ENCODE data around the gene RER1. TPM values are rescaled to one million over a fixed set of nuclear protein-coding genes. Genes with fewer than 3 reads are reported as not detected.

Gene RER1
- total RNA-seq, 1 experiment from 2014 or later = 155 TPM

- DNase-seq (ENCODE audit: low read depth, low spot score) (no peak), ATAC-seq (no peak)
- ChIA-PET CTCF (no interaction called here), POLR2A (no interaction called here), RAD21 (ENCODE audit: low non-redundant PET in 1 of 2, low total read pairs in 2 of 2, uncharacterized antibody in 2 of 2, unreplicated experiment in 2 of 2) (no interaction called here)
- no peak overlapping the region for H2AFZ ChIP-seq (ENCODE audit: low read depth, low read length, poor library complexity, severe bottlenecking)
- no peaks in the 10 kb centered on the region for H3K27me3 ChIP-seq (ENCODE audit: insufficient read depth, low read length)
- H3K4me2 ChIP-seq (ENCODE audit: low read length) = no peak overlapping the region
- no peak overlapping the region for H3K4me3 ChIP-seq (replicated peaks in 1 of 2; ENCODE audit: low read depth in 1 of 2, low read length in 2 of 2)
- no peak overlapping the region for H3K9ac ChIP-seq (ENCODE audit: low read length)
- no peaks in the 10 kb centered on the region for H3K4me1 ChIP-seq (ENCODE audit: control insufficient read depth in 1 of 2, insufficient read depth in 2 of 2, low read length in 2 of 2)
- TF ChIP-seq EZH2 (IDR thresholded peaks at IDR 0.05) = no peak
- no peak for TF ChIP-seq ATF3 (IDR thresholded peaks at IDR 0.05)
- H3K9me2 ChIP-seq (ENCODE audit: insufficient read depth) = no peaks in the 10 kb centered on the region
- no peak overlapping the region for H3K27ac ChIP-seq (ENCODE audit: low read depth, low read length)
- BruUV-seq (replicated peaks) = no TSS peak
- no peaks in the 10 kb centered on the region for H4K20me1 ChIP-seq (ENCODE audit: insufficient read depth)
- H3K9me3 ChIP-seq (ENCODE audit: control insufficient read depth in 1 of 2, insufficient read depth in 1 of 2, low read depth in 1 of 2, low read length in 2 of 2) = no peaks in the 10 kb centered on the region
- intact Hi-C loops (cut with micrococcal nuclease) = no loop called here
- H3K79me2 ChIP-seq (ENCODE audit: insufficient read depth, low read length) = no peaks in the 10 kb centered on the region
- H3K36me3 ChIP-seq (ENCODE audit: control insufficient read depth in 1 of 2, insufficient read depth in 2 of 2, low read length in 2 of 2) = no peaks in the 10 kb centered on the region
These were observed 41.1 kb upstream of the RER1 start for GRCh38 chr1:2350501-2350900.

- no peak for ATAC-seq
- RAD21 ChIA-PET (ENCODE audit: low non-redundant PET in 1 of 2, low total read pairs in 2 of 2, uncharacterized antibody in 2 of 2, unreplicated experiment in 2 of 2) = no interaction called here
These were observed 40.6 kb upstream of the RER1 start for GRCh38 chr1:2350911-2351655.

More at GRCh38 chr1:2350911-2351655, 40.6 kb upstream of the RER1 start:
- H3K27ac ChIP-seq (ENCODE audit: low read depth, low read length) = no peak overlapping the region
- H3K9me3 ChIP-seq (ENCODE audit: control insufficient read depth in 1 of 2, insufficient read depth in 1 of 2, low read depth in 1 of 2, low read length in 2 of 2) = no peaks in the 10 kb centered on the region
- H4K20me1 ChIP-seq (ENCODE audit: insufficient read depth) = no peaks in the 10 kb centered on the region
- TF ChIP-seq ZBTB33 (IDR thresholded peaks at IDR 0.05; ENCODE audit: extremely low read depth, insufficient replicate concordance, low read length) = no peak
- no peak for TF ChIP-seq SP1 (IDR thresholded peaks at IDR 0.05; ENCODE audit: low read depth)
- no peak for TF ChIP-seq EZH2 (IDR thresholded peaks at IDR 0.05)
- TF ChIP-seq RAD21 (IDR thresholded peaks at IDR 0.05; ENCODE audit: low read depth) = no peak
- no peak for TF ChIP-seq EGR1 (IDR thresholded peaks at IDR 0.05; ENCODE audit: low read depth)
- TF ChIP-seq TCF7L2 (IDR thresholded peaks at IDR 0.05; ENCODE audit: borderline replicate concordance, extremely low read depth, insufficient read depth, insufficient read length) = no peak
- no peak for TF ChIP-seq ZNF274 (IDR thresholded peaks at IDR 0.05; ENCODE audit: low read depth, low read length)
- no peak for TF ChIP-seq REST (IDR thresholded peaks at IDR 0.05; ENCODE audit: low read depth)
- TF ChIP-seq ZFX (IDR thresholded peaks at IDR 0.05) = no peak
- TF ChIP-seq POLR2AphosphoS5 (IDR thresholded peaks at IDR 0.05; ENCODE audit: low read depth, low read length) = no peak
- no peak overlapping the region for H3K4me2 ChIP-seq (ENCODE audit: low read length)
- intact Hi-C loops (cut with micrococcal nuclease) = no loop called here
- ChIA-PET CTCF (no interaction called here), POLR2A (no interaction called here)
- no peaks in the 10 kb centered on the region for H3K27me3 ChIP-seq (ENCODE audit: insufficient read depth, low read length)
- H3K4me1 ChIP-seq (ENCODE audit: control insufficient read depth in 1 of 2, insufficient read depth in 2 of 2, low read length in 2 of 2) = no peaks in the 10 kb centered on the region
- H3K36me3 ChIP-seq (ENCODE audit: control insufficient read depth in 1 of 2, insufficient read depth in 2 of 2, low read length in 2 of 2) = no peaks in the 10 kb centered on the region
- H3K4me3 ChIP-seq (replicated peaks in 1 of 2; ENCODE audit: low read depth in 1 of 2, low read length in 2 of 2) = no peak overlapping the region
- DNase-seq (ENCODE audit: low read depth, low spot score) = no peak
- no peak overlapping the region for H3K9ac ChIP-seq (ENCODE audit: low read length)
- no peaks in the 10 kb centered on the region for H3K79me2 ChIP-seq (ENCODE audit: insufficient read depth, low read length)
- H2AFZ ChIP-seq (ENCODE audit: low read depth, low read length, poor library complexity, severe bottlenecking) = no peak overlapping the region
- BruUV-seq (replicated peaks) = no TSS peak
- no peaks in the 10 kb centered on the region for H3K9me2 ChIP-seq (ENCODE audit: insufficient read depth)
